ENCODE measurements around the gene CSNK1E. TPM values are rescaled to one million over a fixed set of nuclear protein-coding genes. Genes with fewer than 3 reads are reported as not detected.

CSNK1E gene
- total RNA-seq, 2 experiments from 2014 or later: 99.9 to 102 TPM

DNA sequence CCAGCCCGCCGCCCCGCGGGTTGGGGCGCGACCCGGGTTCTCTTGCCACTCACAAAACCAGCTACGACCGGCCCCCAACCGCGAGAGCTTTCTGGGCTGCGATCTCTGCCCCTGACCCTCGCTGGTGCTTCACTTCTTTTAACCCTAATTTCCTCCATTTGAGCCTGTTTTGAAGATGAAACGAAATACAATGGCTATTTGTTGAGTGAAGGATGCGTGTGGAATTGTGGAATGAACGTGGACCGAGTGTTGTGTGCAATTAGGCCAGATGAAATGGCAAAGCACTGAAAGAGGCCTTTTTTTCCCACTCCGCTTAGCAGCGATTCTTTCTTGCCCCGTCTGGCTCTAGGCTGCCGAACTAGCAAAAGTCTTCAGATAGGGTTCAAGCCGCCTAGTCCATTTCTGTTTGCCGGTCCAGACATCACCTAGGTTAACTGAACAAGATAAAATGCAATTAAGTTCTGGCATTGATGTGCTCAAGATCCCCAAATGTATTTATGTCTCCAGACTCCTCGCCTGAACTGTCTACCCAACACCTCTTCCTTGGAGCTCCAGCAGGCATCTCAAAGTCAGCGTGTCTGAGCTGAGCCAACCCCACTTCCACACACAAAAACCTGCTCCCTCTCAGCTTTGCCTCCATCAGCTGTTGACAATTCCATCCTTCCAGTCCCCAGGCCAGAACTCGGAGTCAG lies 44.0 kb downstream of the CSNK1E start:
- peaks cover 46% of the 10 kb centered on the region for H3K4me1 Mint-ChIP-seq
- ChIA-PET CTCF (no interaction called here), POLR2A (interaction anchor here (1.0 to 2.4 kb wide), 8 partner anchors 11 to 64 kb away, joined by 3 to 9 read pairs (median 4); no protein-coding TSS in a partner anchor)
- H3K27ac Mint-ChIP-seq: peak overlapping the region; percentile 81
- no peaks in the 10 kb centered on the region for H3K9me3 Mint-ChIP-seq
- peak overlapping the region; percentile 83 for H3K4me3 Mint-ChIP-seq
- H3K36me3 Mint-ChIP-seq (ENCODE audit: low read depth): peaks cover 11% of the 10 kb centered on the region
- no peak for DNase-seq
- H3K27me3 Mint-ChIP-seq: peaks cover 2% of the 10 kb centered on the region

DNA sequence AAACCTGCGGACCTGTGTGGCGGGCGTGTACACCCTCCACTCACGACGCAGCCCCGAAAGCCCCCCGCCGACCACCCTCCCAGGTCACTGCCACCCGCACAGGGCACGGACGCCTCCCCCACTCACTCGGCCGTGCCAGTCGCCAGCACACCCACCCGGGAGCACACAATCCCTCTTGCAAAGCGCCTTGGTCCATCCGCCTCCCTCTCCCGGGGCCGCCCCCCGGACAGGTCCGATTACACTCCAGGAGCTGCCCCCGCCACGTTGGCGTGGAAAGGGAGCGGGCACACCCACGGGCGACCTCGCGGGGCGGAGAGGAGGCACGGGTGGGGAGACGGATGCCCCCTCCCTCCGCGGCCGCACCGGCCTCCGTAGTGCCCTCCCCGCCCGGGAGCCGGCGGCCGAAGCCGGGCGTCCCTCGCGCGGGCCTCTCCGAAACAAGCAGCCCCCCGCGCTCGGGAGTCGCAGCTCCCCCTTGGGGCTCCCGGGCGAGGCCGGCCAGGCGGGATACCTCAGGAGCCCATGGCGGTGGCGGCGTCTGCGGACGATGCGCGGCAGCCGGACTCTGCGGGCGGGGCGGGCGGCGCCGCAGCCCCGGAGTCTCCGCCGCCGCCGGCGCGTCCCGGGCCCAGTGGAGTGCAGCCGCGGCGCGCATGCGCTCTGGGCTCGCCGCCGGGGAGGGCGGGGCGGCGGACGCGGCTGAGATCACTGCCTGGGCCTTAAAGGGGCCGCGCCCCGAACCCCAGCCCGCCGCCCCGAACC lies 44.7 kb downstream of the CSNK1E start, which contains the start of gene TMEM184B:
Gene TMEM184B (minus strand): TSS at position 638 of the 762 bp plus-strand sequence. CDS start 25,049 bp downstream, outside the sequence.
- H3K27me3 Mint-ChIP-seq: peaks cover 2% of the 10 kb centered on the region
- ChIA-PET CTCF (interaction anchor here (1.0 kb wide), 1 partner anchor 220 kb away, joined by 3 read pairs; no protein-coding TSS in a partner anchor), POLR2A (interaction anchor here (1.0 to 2.4 kb wide), 5 partner anchors 12 to 45 kb away, joined by 3 to 9 read pairs (median 5); no protein-coding TSS in a partner anchor)
- peaks cover 13% of the 10 kb centered on the region for H3K36me3 Mint-ChIP-seq (ENCODE audit: low read depth)
- DNase-seq: peak; percentile 85
- H3K9me3 Mint-ChIP-seq: no peaks in the 10 kb centered on the region
- H3K27ac Mint-ChIP-seq: peak within 1 kb of the TSS; percentile 81
- H3K4me3 Mint-ChIP-seq: peak within 1 kb of the TSS; percentile 83
- H3K4me1 Mint-ChIP-seq: peaks cover 50% of the 10 kb centered on the region

DNA sequence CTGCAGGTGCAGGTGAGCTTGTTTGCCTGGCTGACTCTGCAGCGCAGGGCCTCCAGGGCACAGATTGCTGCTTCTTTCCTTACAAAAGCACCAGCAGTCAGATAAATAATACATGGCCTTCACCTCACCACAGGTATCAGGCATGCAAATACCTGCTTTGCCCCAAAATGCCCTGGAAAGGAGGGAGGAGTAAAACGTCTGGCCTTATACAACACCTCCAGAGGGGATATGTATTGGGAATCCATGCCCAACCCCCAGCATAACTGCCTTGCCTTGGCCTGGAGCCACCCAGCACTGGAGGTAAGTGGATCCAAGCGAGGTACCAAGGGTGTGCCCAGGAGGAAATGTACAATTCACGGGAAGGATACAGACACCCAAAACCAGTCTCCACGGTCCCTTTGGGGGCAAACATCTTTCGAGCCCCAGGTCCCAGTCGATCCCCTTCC lies 45.3 kb downstream of the CSNK1E start:
- peaks cover 2% of the 10 kb centered on the region for H3K27me3 Mint-ChIP-seq
- H3K4me3 Mint-ChIP-seq: peak overlapping the region; percentile 81
- DNase-seq: no peak
- ChIA-PET POLR2A (interaction anchor here (1.8 to 2.4 kb wide), 2 partner anchors 12 to 46 kb away, joined by 5 to 9 read pairs; no protein-coding TSS in a partner anchor), CTCF (interaction anchor here (1.0 kb wide), 1 partner anchor 220 kb away, joined by 3 read pairs; no protein-coding TSS in a partner anchor)
- peaks cover 13% of the 10 kb centered on the region for H3K36me3 Mint-ChIP-seq (ENCODE audit: low read depth)
- peaks cover 57% of the 10 kb centered on the region for H3K4me1 Mint-ChIP-seq
- peak overlapping the region; percentile 45 for H3K27ac Mint-ChIP-seq
- no peaks in the 10 kb centered on the region for H3K9me3 Mint-ChIP-seq

DNA sequence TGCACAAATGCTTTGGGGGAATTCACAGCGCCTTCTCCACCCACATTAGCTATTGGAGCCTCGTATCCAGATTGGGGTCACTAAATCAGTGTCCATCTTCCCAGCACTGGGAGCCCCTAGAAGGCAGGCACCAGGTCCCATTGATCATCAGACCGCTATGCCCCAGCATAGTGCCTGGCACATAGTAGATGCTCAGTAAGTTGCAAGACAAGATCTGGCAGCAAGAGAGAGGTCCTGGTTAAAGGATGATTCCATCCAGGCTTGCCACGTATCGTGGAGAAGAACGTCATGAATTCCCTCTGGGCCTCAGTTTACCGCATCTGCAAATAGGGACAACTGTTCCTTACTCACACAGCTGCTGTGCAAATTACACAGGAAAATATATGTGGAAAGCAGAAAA lies 46.1 kb downstream of the CSNK1E start:
- POLR2A ChIA-PET: interaction anchor here (2.4 kb wide), 1 partner anchor 11 kb away, joined by 9 read pairs; no protein-coding TSS in a partner anchor
- no peak for DNase-seq
- CTCF ChIA-PET: interaction anchor here (1.0 kb wide), 1 partner anchor 219 kb away, joined by 3 read pairs; no protein-coding TSS in a partner anchor
- H3K27me3 Mint-ChIP-seq: peaks cover 2% of the 10 kb centered on the region
- H3K9me3 Mint-ChIP-seq: no peaks in the 10 kb centered on the region
- H3K36me3 Mint-ChIP-seq (ENCODE audit: low read depth): peaks cover 13% of the 10 kb centered on the region
- H3K4me3 Mint-ChIP-seq: peak overlapping the region; percentile 23
- H3K4me1 Mint-ChIP-seq: peaks cover 65% of the 10 kb centered on the region
- H3K27ac Mint-ChIP-seq: no peak overlapping the region

DNA sequence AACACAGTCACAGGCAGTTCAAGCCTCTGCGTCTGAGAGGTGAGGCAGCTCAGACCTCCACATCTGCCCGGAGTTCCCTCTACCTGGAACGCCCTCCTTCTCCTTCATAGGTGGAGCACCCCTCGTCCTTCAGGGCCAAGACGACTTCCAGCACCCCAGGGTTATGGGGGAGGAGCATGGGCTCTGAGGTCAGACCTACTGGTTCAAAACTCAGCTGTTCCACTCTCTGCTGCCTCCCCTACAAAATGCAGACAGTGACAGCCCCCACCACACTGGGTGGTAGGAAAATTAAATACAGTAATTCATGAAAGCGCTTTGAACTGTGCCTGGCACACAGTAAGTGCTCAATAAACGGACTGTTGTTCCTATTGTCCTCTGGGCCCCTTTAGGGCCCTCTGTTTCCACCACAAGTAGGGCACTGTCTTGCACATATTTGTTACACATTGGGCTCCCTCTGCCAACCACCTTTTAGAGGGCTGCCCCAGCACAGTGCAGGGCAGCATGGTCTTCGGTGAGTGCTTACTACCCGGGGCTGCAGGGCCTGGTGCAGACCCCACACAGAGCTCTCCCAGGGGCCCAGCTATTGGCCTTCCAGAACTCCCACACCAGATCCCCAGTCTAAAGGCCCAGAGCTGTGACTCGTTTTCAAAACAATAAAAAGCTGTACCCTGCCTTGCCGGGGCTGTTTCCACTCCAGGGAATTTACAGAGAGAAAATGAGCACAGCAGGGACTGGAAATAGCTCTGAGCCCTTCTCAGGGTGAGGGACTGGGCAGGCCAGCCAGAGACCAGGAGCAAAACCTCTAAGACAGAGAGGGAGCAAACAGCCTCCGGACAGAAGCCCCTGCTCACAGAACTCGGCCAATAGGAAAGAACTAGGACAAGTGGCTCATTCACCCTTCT lies 46.9 kb downstream of the CSNK1E start:
- POLR2A ChIA-PET: interaction anchor here (1.7 to 2.4 kb wide), 2 partner anchors 10 kb away, joined by 4 to 9 read pairs; no protein-coding TSS in a partner anchor
- H3K27me3 Mint-ChIP-seq: no peaks in the 10 kb centered on the region
- H3K36me3 Mint-ChIP-seq (ENCODE audit: low read depth): peaks cover 13% of the 10 kb centered on the region
- no peaks in the 10 kb centered on the region for H3K9me3 Mint-ChIP-seq
- peak overlapping the region; percentile 6 for H3K27ac Mint-ChIP-seq
- no peak for DNase-seq
- H3K4me1 Mint-ChIP-seq: peaks cover 71% of the 10 kb centered on the region
- H3K4me3 Mint-ChIP-seq: peak overlapping the region; percentile 25
- CTCF ChIA-PET: no interaction called here

DNA sequence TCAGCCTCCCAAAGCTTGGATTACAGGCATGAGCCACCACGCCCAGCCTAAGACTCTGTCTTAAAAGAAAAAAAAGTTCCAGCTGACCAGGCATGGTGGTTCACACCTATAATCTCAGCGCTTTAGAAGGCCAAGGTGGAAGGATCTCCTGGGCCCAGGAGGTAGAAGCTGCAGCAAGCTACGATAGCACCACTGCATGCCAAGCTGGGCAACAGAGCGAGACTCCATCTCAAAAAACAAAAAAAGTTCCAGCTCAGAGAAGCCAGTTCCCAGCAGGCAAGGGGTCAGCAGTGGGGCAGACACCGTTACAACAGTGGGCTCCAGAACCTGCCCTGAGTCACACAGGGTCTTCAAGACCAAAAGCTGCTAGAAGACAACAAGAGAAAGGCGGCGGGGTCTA lies 47.8 kb downstream of the CSNK1E start:
- no peaks in the 10 kb centered on the region for H3K27me3 Mint-ChIP-seq
- H3K27ac Mint-ChIP-seq: no peak overlapping the region
- ChIA-PET POLR2A (interaction anchor here (1.1 to 1.7 kb wide), 2 partner anchors 9 to 48 kb away, joined by 3 to 4 read pairs; no protein-coding TSS in a partner anchor), CTCF (no interaction called here)
- no peak overlapping the region for H3K4me3 Mint-ChIP-seq
- H3K4me1 Mint-ChIP-seq: peaks cover 71% of the 10 kb centered on the region
- H3K9me3 Mint-ChIP-seq: no peaks in the 10 kb centered on the region
- H3K36me3 Mint-ChIP-seq (ENCODE audit: low read depth): peaks cover 13% of the 10 kb centered on the region
- no peak for DNase-seq

DNA sequence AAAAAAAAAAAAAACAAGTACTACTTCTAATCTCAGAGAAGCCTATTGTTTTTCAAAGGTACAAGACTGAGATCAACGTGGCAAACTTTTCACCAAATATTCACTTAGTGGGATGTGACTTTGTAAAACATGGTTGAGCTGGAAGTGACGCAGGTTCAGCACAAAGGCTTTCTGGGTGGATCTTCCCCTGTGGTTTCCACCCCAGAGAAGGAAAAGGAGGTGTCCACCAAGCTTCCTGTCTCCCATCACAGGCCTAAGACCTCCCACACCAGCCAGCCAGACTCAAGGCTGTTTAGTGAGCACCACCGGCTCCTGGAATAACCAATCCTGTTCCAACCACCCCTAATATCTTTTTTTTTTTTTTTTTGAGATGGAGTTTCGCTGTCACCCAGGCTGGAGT lies 50.1 kb downstream of the CSNK1E start:
- ChIA-PET CTCF (interaction anchor here (0.7 to 2.6 kb wide), 7 partner anchors 53 to 772 kb away, joined by 3 to 10 read pairs (median 5); no protein-coding TSS in a partner anchor), POLR2A (interaction anchor here (0.6 to 1.5 kb wide), 8 partner anchors 32 to 304 kb away, joined by 3 to 6 read pairs (median 4); no protein-coding TSS in a partner anchor)
- Mint-ChIP-seq H3K4me3 (peak overlapping the region; percentile 35), H3K9me3 (no peaks in the 10 kb centered on the region), H3K27ac (peak overlapping the region; percentile 72), H3K27me3 (no peaks in the 10 kb centered on the region), H3K4me1 (peaks cover 72% of the 10 kb centered on the region), H3K36me3 (ENCODE audit: low read depth) (peaks cover 18% of the 10 kb centered on the region)
- DNase-seq: peak; percentile 77

DNA sequence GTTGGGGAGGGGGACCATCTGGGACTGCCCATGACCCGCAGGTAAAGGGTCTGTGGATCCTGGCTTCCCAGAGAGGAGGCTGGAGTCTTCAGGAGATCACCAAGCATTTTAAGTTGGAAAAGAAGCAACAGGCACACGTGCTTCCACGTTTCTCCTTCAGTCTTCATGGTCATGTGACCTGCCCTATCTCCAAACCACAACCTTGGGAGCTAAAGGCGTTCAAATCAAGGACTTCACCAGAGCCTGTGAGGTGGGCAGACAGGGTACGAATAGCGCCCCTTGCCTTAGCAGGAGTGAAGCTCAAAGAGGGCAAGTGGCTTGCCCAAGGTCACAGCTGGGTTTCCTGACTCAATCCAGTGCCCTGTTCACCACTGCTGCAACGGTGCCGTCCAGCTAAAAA lies 51.1 kb downstream of the CSNK1E start:
- no peak for DNase-seq
- no peak overlapping the region for H3K4me3 Mint-ChIP-seq
- peaks cover 71% of the 10 kb centered on the region for H3K4me1 Mint-ChIP-seq
- CTCF ChIA-PET: interaction anchor here (1.1 to 2.6 kb wide), 4 partner anchors 52 to 214 kb away, joined by 3 to 10 read pairs (median 6); no protein-coding TSS in a partner anchor
- no peaks in the 10 kb centered on the region for H3K27me3 Mint-ChIP-seq
- peaks cover 18% of the 10 kb centered on the region for H3K36me3 Mint-ChIP-seq (ENCODE audit: low read depth)
- H3K9me3 Mint-ChIP-seq: no peaks in the 10 kb centered on the region
- H3K27ac Mint-ChIP-seq: peak overlapping the region; percentile 72
- POLR2A ChIA-PET: no interaction called here

DNA sequence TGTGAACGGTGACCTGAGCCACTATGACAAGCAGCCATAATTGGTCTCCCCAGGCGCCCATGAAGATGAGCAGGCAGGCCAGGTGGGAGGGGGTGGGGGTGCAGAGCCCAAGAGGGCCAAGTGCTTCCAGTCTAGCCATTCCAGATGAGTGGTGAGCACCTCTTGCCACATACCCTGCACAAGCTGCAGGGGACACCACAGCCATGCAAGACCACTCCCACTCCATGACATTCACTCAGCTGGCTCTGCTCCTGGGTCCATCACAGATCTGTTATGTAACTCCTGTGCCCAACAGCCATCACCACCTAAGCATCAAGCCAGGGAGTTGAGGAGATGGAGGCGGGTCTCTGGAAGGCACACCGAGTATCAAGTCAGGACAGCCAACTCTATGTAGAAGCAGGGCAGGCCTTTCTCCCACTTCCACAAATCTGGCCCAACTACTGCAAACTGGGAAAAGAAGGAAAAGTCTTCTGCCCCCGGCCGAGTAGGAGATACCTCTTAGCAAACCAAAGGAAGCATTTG lies 52.9 kb downstream of the CSNK1E start:
- POLR2A ChIA-PET: no interaction called here
- Mint-ChIP-seq H3K4me3 (no peak overlapping the region), H3K4me1 (peaks cover 66% of the 10 kb centered on the region), H3K9me3 (no peaks in the 10 kb centered on the region), H3K27me3 (no peaks in the 10 kb centered on the region), H3K27ac (no peak overlapping the region), H3K36me3 (ENCODE audit: low read depth) (peaks cover 15% of the 10 kb centered on the region)
- no peak for DNase-seq
- CTCF ChIA-PET: no interaction called here

DNA sequence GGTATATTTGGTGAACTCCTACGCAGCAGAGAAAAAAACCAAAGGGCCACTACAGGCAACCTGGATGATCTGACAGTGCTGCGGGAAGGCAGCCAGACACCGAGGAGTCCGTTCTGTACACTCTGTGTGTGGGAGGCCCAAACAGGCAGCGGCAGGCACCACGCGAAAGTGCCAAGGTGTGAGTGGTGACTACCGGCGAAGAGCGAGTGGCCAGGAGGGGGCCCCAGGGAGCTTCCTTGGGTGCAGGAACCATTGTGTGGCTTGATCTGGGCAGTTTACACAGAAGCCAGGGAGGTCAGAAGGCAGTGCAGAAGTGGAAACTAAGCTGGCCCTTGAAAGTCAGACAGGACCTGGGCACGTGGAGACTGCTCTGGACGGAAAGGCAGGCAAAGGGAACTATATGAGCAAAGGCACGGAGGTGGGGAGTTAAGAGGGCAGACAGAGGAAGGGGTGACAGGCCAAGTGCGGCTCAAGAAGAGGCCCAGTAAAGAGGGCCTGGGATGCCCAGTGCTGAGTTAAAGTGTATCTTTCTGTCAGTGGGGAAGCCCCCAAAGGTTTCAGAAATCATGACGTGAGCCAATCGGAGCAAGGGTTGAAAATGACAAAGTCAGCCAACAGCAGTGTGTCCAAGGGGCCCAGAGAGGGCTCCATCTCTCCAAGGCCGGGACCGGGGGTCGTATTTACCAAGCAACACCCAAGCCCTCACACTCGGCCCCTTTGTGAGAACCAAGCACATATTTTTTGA lies 55.0 kb downstream of the CSNK1E start:
- ChIA-PET CTCF (interaction anchor here (0.7 to 1.7 kb wide), 3 partner anchors 88 to 132 kb away, joined by 3 read pairs; no protein-coding TSS in a partner anchor), POLR2A (no interaction called here)
- no peaks in the 10 kb centered on the region for H3K9me3 Mint-ChIP-seq
- DNase-seq: peak; percentile 60
- H3K4me1 Mint-ChIP-seq: peaks cover 49% of the 10 kb centered on the region
- H3K27ac Mint-ChIP-seq: no peak overlapping the region
- H3K4me3 Mint-ChIP-seq: no peak overlapping the region
- H3K27me3 Mint-ChIP-seq: no peaks in the 10 kb centered on the region
- H3K36me3 Mint-ChIP-seq (ENCODE audit: low read depth): peaks cover 5% of the 10 kb centered on the region
